Kidney epithelial cell (primary cell): ENCODE measurements around the gene WSB2. TPM values are rescaled to one million over a fixed set of nuclear protein-coding genes. Genes with fewer than 3 reads are reported as not detected.
"Not testable (repeated sequence)": the region's sequence is repeated elsewhere in the genome, so short reads cannot be mapped to it uniquely, and the experiment has no call there.

Experiments
- DNase-seq: peaks from one replicate; pipeline ENCODE4 v3.0.0-alpha.2; 2010; ENCODE audit warnings: low read depth
- H3K27me3 ChIP-seq: 2 replicates; pipeline ENCODE4 v1.6.0; 2011; ENCODE audit warnings: low read length; ENCODE audit not compliant: control insufficient read depth, insufficient read depth
- H3K36me3 ChIP-seq: 2 replicates; pipeline ENCODE4 v1.5.1; 2011; ENCODE audit warnings: low read length; ENCODE audit not compliant: control insufficient read depth, insufficient read depth
- H3K4me3 ChIP-seq: 2 replicates; pipeline ENCODE4 v1.5.1; 2011; ENCODE audit warnings: low read depth, mild to moderate bottlenecking, control low read depth, low read length
- total RNA-seq: library from RNA; depleted of rRNA; stranded (reverse); fragments of >200 nt; gene quantifications from 2 replicates; pipeline ENCODE4 v1.2.3, GENCODE V29; 2015
- TF ChIP-seq, protein P1 (sequence below): IDR thresholded peaks from 2 replicates; pipeline ENCODE4 v1.5.1; 2011; ENCODE audit warnings: mild to moderate bottlenecking, moderate library complexity, low read length, control low read depth, inconsistent platforms; ENCODE audit not compliant: insufficient read depth, poor library complexity, severe bottlenecking

WSB2 gene
- total RNA-seq, 1 donor from 2014 or later, result 81.1 TPM

DNA sequence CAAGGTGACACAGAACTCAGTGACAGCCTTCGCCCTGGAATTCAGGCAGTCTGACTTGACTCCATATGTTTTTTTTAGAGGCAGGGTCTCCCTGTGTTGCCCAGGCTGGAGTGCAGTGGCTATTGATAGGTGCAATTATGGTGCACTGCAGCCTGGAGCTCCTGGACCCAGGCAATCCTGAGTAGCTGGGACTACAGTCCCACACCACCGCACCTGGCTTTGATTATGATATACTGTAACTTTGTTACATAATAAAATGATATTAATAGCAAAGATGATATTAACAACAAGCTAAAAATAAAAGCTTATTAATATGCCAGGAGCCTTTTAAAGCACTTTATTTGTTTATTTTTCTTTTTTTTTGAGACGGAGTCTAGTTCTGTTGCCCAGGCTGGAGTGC is 33.1 kb upstream of the WSB2 start:
- H3K4me3 ChIP-seq, result no peak overlapping the region
- TF ChIP-seq, protein P1, sequence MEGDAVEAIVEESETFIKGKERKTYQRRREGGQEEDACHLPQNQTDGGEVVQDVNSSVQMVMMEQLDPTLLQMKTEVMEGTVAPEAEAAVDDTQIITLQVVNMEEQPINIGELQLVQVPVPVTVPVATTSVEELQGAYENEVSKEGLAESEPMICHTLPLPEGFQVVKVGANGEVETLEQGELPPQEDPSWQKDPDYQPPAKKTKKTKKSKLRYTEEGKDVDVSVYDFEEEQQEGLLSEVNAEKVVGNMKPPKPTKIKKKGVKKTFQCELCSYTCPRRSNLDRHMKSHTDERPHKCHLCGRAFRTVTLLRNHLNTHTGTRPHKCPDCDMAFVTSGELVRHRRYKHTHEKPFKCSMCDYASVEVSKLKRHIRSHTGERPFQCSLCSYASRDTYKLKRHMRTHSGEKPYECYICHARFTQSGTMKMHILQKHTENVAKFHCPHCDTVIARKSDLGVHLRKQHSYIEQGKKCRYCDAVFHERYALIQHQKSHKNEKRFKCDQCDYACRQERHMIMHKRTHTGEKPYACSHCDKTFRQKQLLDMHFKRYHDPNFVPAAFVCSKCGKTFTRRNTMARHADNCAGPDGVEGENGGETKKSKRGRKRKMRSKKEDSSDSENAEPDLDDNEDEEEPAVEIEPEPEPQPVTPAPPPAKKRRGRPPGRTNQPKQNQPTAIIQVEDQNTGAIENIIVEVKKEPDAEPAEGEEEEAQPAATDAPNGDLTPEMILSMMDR, result no peak
- H3K36me3 ChIP-seq, result no peaks in the 10 kb centered on the region
- no peaks in the 10 kb centered on the region for H3K27me3 ChIP-seq
- DNase-seq, result no peak

DNA sequence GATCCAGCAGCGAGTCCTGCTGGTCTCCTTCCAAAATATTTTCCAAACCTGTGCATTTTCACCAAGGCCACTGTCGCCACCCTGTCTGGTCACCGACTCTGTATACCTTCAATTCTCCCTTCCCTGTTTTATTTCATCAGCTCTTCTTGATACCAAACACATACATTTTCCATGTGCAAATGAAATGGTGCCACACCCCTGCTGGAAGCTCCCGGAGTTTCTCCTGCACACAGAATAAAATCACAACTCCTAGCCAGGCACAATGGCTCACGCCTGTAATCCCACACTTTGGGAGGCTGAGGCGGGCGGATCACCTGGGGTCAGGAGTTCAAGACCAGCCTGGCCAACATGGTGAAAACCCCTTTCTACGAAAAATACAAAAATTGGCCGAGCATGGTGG is 28.8 kb upstream of the WSB2 start:
- H3K27me3 ChIP-seq, result no peaks in the 10 kb centered on the region

DNA sequence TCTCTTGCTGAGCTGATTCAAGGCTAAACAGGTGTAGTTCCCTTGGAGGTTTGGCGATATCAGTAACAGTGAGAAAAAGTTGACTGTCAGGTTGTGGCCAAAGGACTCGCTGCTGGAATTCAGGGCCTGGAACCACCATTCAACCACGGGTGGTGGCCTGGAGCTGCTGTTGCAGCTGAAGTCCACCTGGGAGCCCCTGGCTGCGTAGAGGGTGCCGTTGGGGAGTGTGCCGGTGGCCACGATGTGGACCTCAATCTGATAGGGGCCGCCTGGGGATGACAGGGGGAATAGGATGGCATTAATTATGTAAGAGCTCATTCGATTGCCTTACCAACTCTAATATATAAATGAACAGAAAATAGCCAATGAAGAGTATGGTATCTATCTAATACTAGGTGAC is 21.2 kb upstream of the WSB2 start:
- TF ChIP-seq, protein P1, result no peak
- H3K27me3 ChIP-seq, result no peaks in the 10 kb centered on the region
- DNase-seq, result no peak
- no peak overlapping the region for H3K4me3 ChIP-seq
- H3K36me3 ChIP-seq, result no peaks in the 10 kb centered on the region

More for the DNA sequence above, 28.8 kb upstream of the WSB2 start:
- H3K36me3 ChIP-seq, result no peaks in the 10 kb centered on the region
- no peak overlapping the region for H3K4me3 ChIP-seq
- no peak for DNase-seq
- TF ChIP-seq, protein P1, result no peak

- H3K4me3 ChIP-seq, H3K36me3 ChIP-seq, H3K27me3 ChIP-seq, DNase-seq: not testable (repeated sequence)
These were observed 20.5 kb upstream of the WSB2 start for GRCh38 chr12:118081521-118081920.

DNA sequence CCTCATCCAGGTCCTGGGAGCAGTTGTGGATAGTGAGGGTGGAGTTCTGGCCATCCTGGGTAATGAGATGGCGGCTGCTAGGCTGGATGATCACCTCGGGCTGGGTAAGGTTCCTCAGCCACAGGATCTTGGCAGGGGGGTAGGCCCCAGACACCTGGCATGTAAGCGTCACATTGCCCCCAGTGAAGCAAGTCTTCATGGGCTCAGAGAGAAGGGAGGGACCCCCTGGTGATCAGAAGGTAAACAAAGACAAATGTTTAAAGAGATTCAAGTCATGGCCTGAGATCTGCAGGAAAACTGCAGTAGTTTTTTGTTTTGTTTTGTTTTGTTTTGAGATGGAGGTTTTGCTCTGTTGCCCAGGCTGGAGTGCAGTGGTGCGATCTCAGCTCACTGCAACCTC is 12.8 kb upstream of the WSB2 start:
- DNase-seq, result no peak
- Histone ChIP-seq H3K4me3 (no peak overlapping the region), H3K27me3 (no peaks in the 10 kb centered on the region), H3K36me3 (no peaks in the 10 kb centered on the region)
- TF ChIP-seq, protein P1, result no peak

DNA sequence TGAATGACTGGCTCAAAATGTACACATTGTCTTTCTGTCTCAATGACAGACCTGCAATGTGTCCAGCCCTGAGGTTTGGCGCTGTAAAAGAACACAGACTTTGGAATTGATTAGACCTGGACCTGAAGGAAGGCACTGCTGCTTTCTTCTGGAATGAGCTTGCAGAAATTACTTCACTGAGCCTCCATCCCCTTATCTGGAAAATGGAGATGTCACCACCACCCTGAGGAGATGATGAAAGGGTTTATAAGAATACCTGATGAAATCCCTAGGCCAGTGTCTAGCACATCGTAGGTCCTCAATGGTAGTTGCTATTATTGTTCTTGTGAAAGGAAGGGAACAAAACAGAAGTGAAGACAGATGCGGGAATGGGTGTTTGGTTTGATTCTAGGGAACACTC is 9.7 kb upstream of the WSB2 start:
- no peak for DNase-seq
- TF ChIP-seq, protein P1, result no peak
- H3K4me3 ChIP-seq, result no peak overlapping the region
- no peaks in the 10 kb centered on the region for H3K36me3 ChIP-seq
- no peaks in the 10 kb centered on the region for H3K27me3 ChIP-seq

- DNase-seq, result no peak
- H3K4me3 ChIP-seq, result no peak overlapping the region
- H3K27me3 ChIP-seq, result no peaks in the 10 kb centered on the region
- no peaks in the 10 kb centered on the region for H3K36me3 ChIP-seq
- TF ChIP-seq, protein P1, result no peak
These were observed 7.5 kb upstream of the WSB2 start for GRCh38 chr12:118068445-118068844.
